Right lobe of liver (tissue), 6 donors: ENCODE results near the gene RELA. TPM values are rescaled to one million over a fixed set of nuclear protein-coding genes. Genes with fewer than 3 reads are reported as not detected.
A peak's percentile ranks its signal among the peaks of the same experiment; 100 is the strongest.

Experiments used
- ATAC-seq, 4 donors: fragments of 200-7000 bp; cut with Tn5 transposase; one replicate each; pipeline ENCODE4 v1.9.1; 2020; ENCODE audit warnings: mild to moderate bottlenecking in 4 of 4, moderate library complexity in 4 of 4
- DNase-seq, 3 donors: peaks; one replicate each; pipeline ENCODE4 v3.0.0-alpha.2; 2020
- H3K27ac ChIP-seq, 3 donors: fragments of 200-600 bp; one replicate each; pipeline ENCODE4 v1.8.0; 2022
- H3K27me3 ChIP-seq, 2 donors: fragments of 200-600 bp; one replicate each; pipeline ENCODE4 v1.8.0; 2022
- H3K36me3 ChIP-seq, 4 donors: fragments of 200-600 bp; sonication (generic) in 1 of 4; one replicate each; pipeline versions ENCODE4 v1.5.1 to v1.8.0; 2017 to 2022; ENCODE audit warnings: control low read depth in 1 of 4
- H3K4me1 ChIP-seq, 4 donors: fragments of 200-600 bp; sonication (generic) in 1 of 4; one replicate each; pipeline versions ENCODE4 v1.5.1 to v1.8.0; 2017 to 2022; ENCODE audit warnings: control low read depth in 1 of 4
- H3K4me3 ChIP-seq, 3 donors: fragments of 200-600 bp; one replicate each; pipeline ENCODE4 v1.8.0; 2022
- H3K9me3 ChIP-seq, 4 donors: fragments of 200-600 bp; sonication (generic) in 1 of 4; one replicate each; pipeline versions ENCODE4 v1.5.1 to v1.8.0; 2017 to 2022; ENCODE audit warnings: control low read depth in 1 of 4
- CTCF ChIP-seq, 4 donors: fragments of 200-600 bp in 3 of 4; fragments of 450-650 bp in 1 of 4; IDR thresholded peaks; one replicate each; pipeline versions ENCODE4 v1.5.1 to v1.8.0; 2016 to 2022; ENCODE audit warnings: antibody characterized with exemption in 4 of 4, mild to moderate bottlenecking in 2 of 4
- POLR2A ChIP-seq: fragments of 450-650 bp; IDR thresholded peaks from one replicate; pipeline ENCODE4 v1.6.1; 2017; ENCODE audit warnings: antibody characterized with exemption, mild to moderate bottlenecking
- WGBS: methylation state at CpG from one replicate; pipeline ENCODE4 v1.1.6; 2018; ENCODE audit warnings: low coverage, low lambda C conversion rate; ENCODE audit not compliant: insufficient coverage; ENCODE audit errors: missing lambda C conversion rate; 5-methylcytosine and 5-hydroxymethylcytosine counted together
- intact Hi-C, 2 donors: fragments of 100-400 bp; cut with DNase I; formaldehyde crosslinking; loops; one replicate each; pipeline versions ENCODE4 v1.11.2 to v1.14.1; 2022
- total RNA-seq, 6 experiments: library from RNA; depleted of rRNA in 2 of 6; stranded (reverse); fragments of >200 nt in 2 of 6; fragmentation: NEBNext Ultra II Directional in 3 of 6; extraction: Animal tissue kit (Norgen Biotek cat#: 25700) in 3 of 6; gene quantifications; one replicate each; pipeline versions ENCODE4 v1.1.0 to v1.2.4, GENCODE V29; 2016 to 2023
- donor health status: DM: no; HTN: yes; CAD: no.
- donor health status: DM: no; HTN: no; CAD: no.
- donor health status: DM: no; HTN: no; CAD: no.
- donor health status: DM: no; HTN: yes; CAD: no.
- donor health status: DM: no; HTN: yes; CAD: no.

The RELA gene
- total RNA-seq, 6 experiments from 2014 or later = 27.8 to 51.1 (median 41.9) TPM

GRCh38 chr11:65613091-65613928, 49.4 kb downstream of the RELA start:
- no peak for ATAC-seq
- peaks cover 0 to 15% (median 3%) of the 10 kb centered on the region in 4 donors for H3K36me3 ChIP-seq
- no peaks in the 10 kb centered on the region for H3K9me3 ChIP-seq
- peaks cover 0 to 39% (median 14%) of the 10 kb centered on the region in 4 donors for H3K4me1 ChIP-seq
- peak overlapping the region; percentile 88 to 96 (median 95) for H3K27ac ChIP-seq
- no peaks in the 10 kb centered on the region for H3K27me3 ChIP-seq
- no peak for TF ChIP-seq CTCF (IDR thresholded peaks at IDR 0.05)
- TF ChIP-seq POLR2A = no peak
- DNase-seq = peak; percentile 67 to 74 (median 71)
- intact Hi-C loops = no loop called here
- WGBS = 3% methylated on average over 13 of the region's 43 CpGs
- peak overlapping the region; percentile 99 for H3K4me3 ChIP-seq

DNA sequence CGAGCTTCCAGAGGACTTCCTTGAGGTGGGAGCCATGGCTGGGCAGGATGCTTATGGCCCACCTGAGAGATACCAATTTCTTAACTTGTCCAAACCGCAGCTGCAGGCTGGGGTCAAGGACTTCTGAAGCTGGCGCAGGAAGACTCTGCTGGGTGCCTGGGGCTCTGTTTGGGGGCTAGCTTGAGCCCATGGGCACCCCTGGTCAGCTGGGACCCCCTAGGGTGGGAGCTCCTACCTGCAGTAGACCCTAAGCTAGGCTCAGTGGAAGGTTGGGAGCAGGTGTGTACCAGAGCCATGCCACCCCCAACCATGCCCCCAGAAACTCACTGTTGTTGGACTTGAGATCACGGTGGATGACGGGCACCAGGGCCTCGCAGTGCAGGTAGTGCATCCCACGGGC, 50.0 kb downstream of the RELA start:
- intact Hi-C loops = no loop called here
- H3K27ac ChIP-seq = peak overlapping the region in 2 of 3 donors; percentile 95 to 96

DNA sequence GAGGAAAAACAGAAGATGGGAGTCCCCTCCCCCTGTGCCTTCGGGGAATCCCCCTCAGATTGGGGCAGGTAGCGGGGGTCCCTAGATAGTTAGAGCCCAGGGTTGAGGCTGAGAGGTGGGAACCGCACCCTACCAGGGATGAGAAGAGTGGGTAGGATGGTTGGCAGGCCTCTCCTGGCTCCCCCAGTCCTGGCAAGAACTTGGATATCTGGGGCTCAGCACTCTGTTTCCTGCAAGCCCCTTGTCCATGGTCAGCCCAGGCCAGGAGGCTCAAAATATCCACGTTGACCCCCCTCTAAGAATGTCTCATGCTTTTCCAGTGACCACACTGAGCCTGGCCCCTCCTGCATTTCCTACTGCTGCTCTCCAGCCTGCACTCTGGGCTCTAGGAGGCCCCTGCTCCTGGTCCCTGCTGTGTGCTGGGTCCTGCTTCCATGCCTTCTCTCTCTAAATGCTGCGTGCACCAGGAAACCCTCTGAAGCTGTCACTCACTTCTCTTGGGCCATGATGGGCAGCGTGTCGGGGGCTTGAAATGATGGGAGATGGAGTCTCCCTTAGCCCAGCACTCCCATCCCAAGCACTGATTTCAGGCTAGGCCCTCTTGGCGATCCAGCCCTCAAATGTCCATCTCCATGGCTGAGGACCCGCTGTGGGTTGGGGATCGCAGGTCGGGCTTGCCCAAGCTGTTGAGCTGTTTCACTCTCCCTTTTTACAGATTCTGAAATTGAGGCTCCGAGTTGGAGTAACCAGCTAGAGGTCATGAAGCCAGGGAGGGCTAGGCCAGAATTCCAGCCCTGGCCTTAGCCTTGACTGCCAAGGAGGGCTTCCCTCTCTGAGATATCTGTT, 50.7 kb downstream of the RELA start:
- ATAC-seq (no peak), DNase-seq (no peak)
- Histone ChIP-seq H3K4me1 (peaks cover 0 to 38% (median 13%) of the 10 kb centered on the region in 4 donors), H3K9me3 (no peaks in the 10 kb centered on the region), H3K4me3 (peak overlapping the region; percentile 99), H3K36me3 (peaks cover 0 to 15% (median 0%) of the 10 kb centered on the region in 4 donors), H3K27me3 (no peaks in the 10 kb centered on the region), H3K27ac (peak overlapping the region; percentile 44 to 96 (median 95))
- no peak for TF ChIP-seq CTCF (IDR thresholded peaks at IDR 0.05)
- TF ChIP-seq POLR2A = no peak
- 33% methylated on average over 2 of the region's 12 CpGs for WGBS
- intact Hi-C loops = no loop called here

More for the DNA sequence above, 50.0 kb downstream of the RELA start:
- peaks cover 0 to 39% (median 14%) of the 10 kb centered on the region in 4 donors for H3K4me1 ChIP-seq
- no peaks in the 10 kb centered on the region for H3K9me3 ChIP-seq
- H3K27me3 ChIP-seq = no peaks in the 10 kb centered on the region
- H3K36me3 ChIP-seq = peaks cover 0 to 11% (median 0%) of the 10 kb centered on the region in 4 donors
- DNase-seq (no peak), ATAC-seq (no peak)
- no peak for TF ChIP-seq CTCF (IDR thresholded peaks at IDR 0.05)
- TF ChIP-seq POLR2A = no peak
- H3K4me3 ChIP-seq = peak overlapping the region; percentile 99
- 30% methylated on average over 2 of the region's 7 CpGs for WGBS

DNA sequence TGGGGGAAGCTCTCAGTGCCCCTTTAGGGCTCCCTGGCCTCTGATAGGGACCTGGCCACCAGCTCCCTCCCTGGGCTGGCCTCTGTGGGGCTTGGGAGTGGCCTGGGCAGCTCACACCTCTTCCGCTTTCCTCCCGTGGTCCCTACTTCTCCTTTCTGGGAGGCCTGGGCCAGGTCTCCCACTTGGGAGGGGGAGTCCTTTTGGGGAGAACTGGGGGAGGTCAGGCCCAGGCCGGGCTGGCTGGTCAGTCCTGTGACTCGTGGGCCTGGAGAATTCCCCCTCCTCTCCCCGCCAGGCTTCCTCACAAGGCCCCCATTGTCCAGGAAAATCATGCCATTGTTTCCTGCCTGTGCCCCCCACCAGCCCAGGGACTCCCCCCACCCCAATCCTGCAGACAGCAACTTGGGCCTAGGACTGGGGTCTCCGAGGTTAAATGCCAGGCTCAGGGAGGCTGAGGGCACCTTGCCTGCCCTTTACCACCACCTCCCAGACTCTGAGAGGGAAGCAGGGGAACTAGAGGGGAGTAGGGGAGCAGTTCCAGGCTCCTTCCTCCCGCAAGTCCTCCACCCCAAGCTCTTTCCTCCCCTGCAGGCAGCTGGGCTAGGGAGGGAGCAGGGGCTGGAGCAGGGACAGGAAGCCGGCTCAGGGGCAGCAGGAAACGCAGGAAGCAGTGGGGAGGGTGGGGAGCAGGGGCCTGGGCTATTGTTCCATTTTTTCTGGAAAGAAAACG, 51.5 kb downstream of the RELA start:
- intact Hi-C loops = no loop called here
- H3K36me3 ChIP-seq = peaks cover 0 to 21% (median 2%) of the 10 kb centered on the region in 4 donors
- no peaks in the 10 kb centered on the region for H3K27me3 ChIP-seq
- peak overlapping the region; percentile 99 for H3K4me3 ChIP-seq
- DNase-seq = peak in 2 of 3 donors; percentile 66 to 78
- H3K27ac ChIP-seq = peak overlapping the region; percentile 44 to 96 (median 95)
- TF ChIP-seq CTCF (IDR thresholded peaks at IDR 0.05) = no peak
- no peak for TF ChIP-seq POLR2A
- peak in 1 of 4 donors; percentile 1 for ATAC-seq
- 48% methylated on average over 7 of the region's 10 CpGs for WGBS
- no peaks in the 10 kb centered on the region for H3K9me3 ChIP-seq
- peaks cover 0 to 31% (median 11%) of the 10 kb centered on the region in 4 donors for H3K4me1 ChIP-seq
